ENCODE measurements around the gene PTPRE. TPM values are rescaled to one million over a fixed set of nuclear protein-coding genes. Genes with fewer than 3 reads are reported as not detected.

The PTPRE gene
- total and polyA plus RNA-seq, 10 of the 15 experiments (the other 5 are each of a cell fraction or from before 2014, with no cell fraction given) = 2.9 to 7.6 (median 5.8) TPM

- TF ChIP-seq CEBPZ (IDR thresholded peaks at IDR 0.05; ENCODE audit: low read depth, low read length) (no peak), MEF2A (IDR thresholded peaks at IDR 0.05; ENCODE audit: insufficient read depth, low read depth, low read length) (no peak), RBBP5 (conservative IDR thresholded peaks at IDR 0.05) (no peak), ZNF24 (IDR thresholded peaks at IDR 0.05) (no peak), SKIL (IDR thresholded peaks at IDR 0.05; ENCODE audit: low read depth, poor library complexity, severe bottlenecking) (no peak), E2F8 (IDR thresholded peaks at IDR 0.05; ENCODE audit: low read depth, partially characterized antibody) (no peak), ASH2L (IDR thresholded peaks at IDR 0.05; ENCODE audit: borderline replicate concordance, low read depth) (no peak), MYB (IDR thresholded peaks at IDR 0.05; ENCODE audit: borderline replicate concordance, low read depth, low read length) (no peak), BACH1 (IDR thresholded peaks at IDR 0.05; ENCODE audit: borderline replicate concordance) (no peak), WRNIP1 (IDR thresholded peaks at IDR 0.05; ENCODE audit: borderline replicate concordance, low read depth, low read length) (no peak)
Observed at GRCh38 chr10:128064108-128064969, 157.4 kb downstream of the PTPRE start (continued).
